ENCODE measurements around the gene PRPH2.
"Not testable (repeated sequence)": the region's sequence is repeated elsewhere in the genome, so short reads cannot be mapped to it uniquely, and the experiment has no call there.

The PRPH2 gene

GRCh38 chr6:42740725-42741124 lies 18.3 kb upstream of the PRPH2 start:
- DNase-seq, result no peak

GRCh38 chr6:42735976-42736375 lies 13.6 kb upstream of the PRPH2 start:
- DNase-seq, result no peak

- DNase-seq, result not testable (repeated sequence)
Observed at GRCh38 chr6:42733867-42734481, 11.6 kb upstream of the PRPH2 start.

- peak; percentile 28 for DNase-seq
Observed at GRCh38 chr6:42729731-42730130, 7.3 kb upstream of the PRPH2 start.

- no peak for DNase-seq
Observed at GRCh38 chr6:42727627-42728026, 5.2 kb upstream of the PRPH2 start.

- DNase-seq, result peak; percentile 61
Observed at GRCh38 chr6:42727087-42727611, 4.8 kb upstream of the PRPH2 start.

GRCh38 chr6:42726485-42727086 lies 4.2 kb upstream of the PRPH2 start:
- peak; percentile 89 for DNase-seq

GRCh38 chr6:42726026-42726425 lies 3.6 kb upstream of the PRPH2 start:
- no peak for DNase-seq

- DNase-seq, result peak; percentile 15
Observed at GRCh38 chr6:42724825-42725224, 2.4 kb upstream of the PRPH2 start.

GRCh38 chr6:42720739-42721138 lies 1.7 kb downstream of the PRPH2 start:
- DNase-seq, result peak; percentile 50

GRCh38 chr6:42715871-42716270 lies 6.5 kb downstream of the PRPH2 start:
- no peak for DNase-seq

- peak; percentile 46 for DNase-seq
Observed at GRCh38 chr6:42714098-42714761, 8.2 kb downstream of the PRPH2 start.

- no peak for DNase-seq
Observed at GRCh38 chr6:42711930-42712329, 10.5 kb downstream of the PRPH2 start.

- no peak for DNase-seq
Observed at GRCh38 chr6:42710316-42710715, 12.1 kb downstream of the PRPH2 start.

- DNase-seq, result no peak
Observed at GRCh38 chr6:42709871-42710270, 12.5 kb downstream of the PRPH2 start.

- DNase-seq, result no peak
Observed at GRCh38 chr6:42708096-42708495, 14.3 kb downstream of the PRPH2 start.

- DNase-seq, result no peak
Observed at GRCh38 chr6:42707595-42707994, 14.8 kb downstream of the PRPH2 start.

- DNase-seq, result peak; percentile 77
Observed at GRCh38 chr6:42704937-42705374, 17.4 kb downstream of the PRPH2 start.

GRCh38 chr6:42704251-42704936 lies 18.0 kb downstream of the PRPH2 start:
- DNase-seq, result peak; percentile 56

- DNase-seq, result not testable (repeated sequence)
Observed at GRCh38 chr6:42702786-42703185, 19.6 kb downstream of the PRPH2 start.

GRCh38 chr6:42702200-42702599 lies 20.2 kb downstream of the PRPH2 start:
- DNase-seq, result no peak

- no peak for DNase-seq
Observed at GRCh38 chr6:42698217-42698616, 24.2 kb downstream of the PRPH2 start.

GRCh38 chr6:42697268-42697655 lies 25.1 kb downstream of the PRPH2 start:
- DNase-seq, result no peak

Data from DMS53 (cell line).